Endothelial cell (in vitro differentiated cells): ENCODE data around the gene SLC22A17. TPM values are rescaled to one million over a fixed set of nuclear protein-coding genes. Genes with fewer than 3 reads are reported as not detected.

Source experiments
- DNase-seq: peaks from one replicate; pipeline ENCODE4 v3.0.0; 2021; ENCODE audit warnings: low spot score
- H3K27ac Mint-ChIP-seq: one replicate; pipeline ENCODE4 v1.8.0; 2021; ENCODE audit warnings: mixed read lengths, inconsistent platforms; ENCODE audit not compliant: unreplicated experiment
- H3K27me3 Mint-ChIP-seq: one replicate; pipeline ENCODE4 v1.8.0; 2021; ENCODE audit warnings: mild to moderate bottlenecking, moderate library complexity, mixed read lengths, inconsistent platforms; ENCODE audit not compliant: unreplicated experiment
- H3K36me3 Mint-ChIP-seq: one replicate; pipeline ENCODE4 v1.8.0; 2021; ENCODE audit warnings: mild to moderate bottlenecking, low read depth, mixed read lengths, inconsistent platforms; ENCODE audit not compliant: unreplicated experiment
- H3K4me1 Mint-ChIP-seq: one replicate; pipeline ENCODE4 v1.8.0; 2021; ENCODE audit warnings: mild to moderate bottlenecking, mixed read lengths, inconsistent platforms; ENCODE audit not compliant: unreplicated experiment
- H3K4me3 Mint-ChIP-seq: one replicate; pipeline ENCODE4 v1.8.0; 2021; ENCODE audit warnings: mild to moderate bottlenecking, mixed read lengths, inconsistent platforms; ENCODE audit not compliant: unreplicated experiment
- H3K9me3 Mint-ChIP-seq: one replicate; pipeline ENCODE4 v1.8.0; 2021; ENCODE audit warnings: mixed read lengths, inconsistent platforms; ENCODE audit not compliant: unreplicated experiment
- total RNA-seq: library from RNA; stranded (reverse); fragmentation: NEBNext Ultra II Directional; extraction: Animal tissue kit (Norgen Biotek cat#: 25700); gene quantifications from one replicate; pipeline ENCODE4 v1.2.1, GENCODE V29; 2021; ENCODE audit not compliant: unreplicated experiment
- TF ChIP-seq, protein P1 (sequence below): fragments of 200-600 bp; sonication (generic); IDR thresholded peaks from one replicate; pipeline ENCODE4 v1.5.0; 2021; ENCODE audit warnings: antibody characterized with exemption; ENCODE audit not compliant: unreplicated experiment

SLC22A17 gene
- total RNA-seq, 1 donor from 2014 or later: 35.3 TPM

DNA sequence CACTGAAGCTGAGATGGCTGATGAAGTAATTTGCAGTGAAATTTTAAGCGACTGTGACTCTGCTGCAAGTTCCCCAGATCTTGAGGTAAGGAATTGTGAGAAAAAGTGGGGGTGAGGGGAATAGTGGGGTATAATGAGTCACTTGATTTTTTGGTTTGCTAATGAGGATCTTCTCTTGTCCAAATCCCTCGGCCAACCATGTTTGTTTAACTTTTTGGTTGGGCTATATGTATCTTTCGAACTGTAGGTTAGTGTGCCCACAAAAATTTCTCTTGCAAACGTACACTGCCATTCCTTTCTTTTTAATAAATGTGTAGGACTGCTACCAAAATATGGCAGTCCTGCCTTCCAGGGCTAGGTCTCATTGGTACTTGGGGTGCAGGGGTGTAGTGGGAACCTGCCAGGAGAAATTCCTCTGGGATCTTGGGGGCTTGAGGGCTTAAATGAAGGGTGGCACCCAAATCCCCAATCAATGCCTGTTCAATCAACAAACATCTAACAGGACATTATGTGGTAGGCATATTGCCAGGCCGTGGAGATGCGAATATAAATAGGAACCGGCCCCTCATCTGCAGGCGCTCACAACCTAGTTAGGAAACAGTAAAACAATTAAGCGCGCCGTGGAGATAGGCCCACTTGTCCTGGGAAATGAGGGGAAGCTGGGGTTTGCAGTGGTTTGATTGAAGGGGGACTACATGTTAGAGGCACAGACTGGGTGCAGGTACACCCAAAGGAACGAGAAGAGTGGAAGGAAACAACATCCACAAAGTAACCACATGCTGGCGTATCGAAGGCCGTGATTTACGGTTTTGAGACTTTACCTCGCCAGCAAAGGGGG lies 32.7 kb downstream of the SLC22A17 start:
- peak overlapping the region; percentile 98 for H3K27ac Mint-ChIP-seq
- H3K4me3 Mint-ChIP-seq: peak overlapping the region; percentile 89
- H3K9me3 Mint-ChIP-seq: no peaks in the 10 kb centered on the region
- H3K27me3 Mint-ChIP-seq: peaks cover 18% of the 10 kb centered on the region
- TF ChIP-seq, protein P1, sequence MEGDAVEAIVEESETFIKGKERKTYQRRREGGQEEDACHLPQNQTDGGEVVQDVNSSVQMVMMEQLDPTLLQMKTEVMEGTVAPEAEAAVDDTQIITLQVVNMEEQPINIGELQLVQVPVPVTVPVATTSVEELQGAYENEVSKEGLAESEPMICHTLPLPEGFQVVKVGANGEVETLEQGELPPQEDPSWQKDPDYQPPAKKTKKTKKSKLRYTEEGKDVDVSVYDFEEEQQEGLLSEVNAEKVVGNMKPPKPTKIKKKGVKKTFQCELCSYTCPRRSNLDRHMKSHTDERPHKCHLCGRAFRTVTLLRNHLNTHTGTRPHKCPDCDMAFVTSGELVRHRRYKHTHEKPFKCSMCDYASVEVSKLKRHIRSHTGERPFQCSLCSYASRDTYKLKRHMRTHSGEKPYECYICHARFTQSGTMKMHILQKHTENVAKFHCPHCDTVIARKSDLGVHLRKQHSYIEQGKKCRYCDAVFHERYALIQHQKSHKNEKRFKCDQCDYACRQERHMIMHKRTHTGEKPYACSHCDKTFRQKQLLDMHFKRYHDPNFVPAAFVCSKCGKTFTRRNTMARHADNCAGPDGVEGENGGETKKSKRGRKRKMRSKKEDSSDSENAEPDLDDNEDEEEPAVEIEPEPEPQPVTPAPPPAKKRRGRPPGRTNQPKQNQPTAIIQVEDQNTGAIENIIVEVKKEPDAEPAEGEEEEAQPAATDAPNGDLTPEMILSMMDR: no peak
- no peak for DNase-seq
- peaks cover 27% of the 10 kb centered on the region for H3K36me3 Mint-ChIP-seq
- H3K4me1 Mint-ChIP-seq: peaks cover 35% of the 10 kb centered on the region

DNA sequence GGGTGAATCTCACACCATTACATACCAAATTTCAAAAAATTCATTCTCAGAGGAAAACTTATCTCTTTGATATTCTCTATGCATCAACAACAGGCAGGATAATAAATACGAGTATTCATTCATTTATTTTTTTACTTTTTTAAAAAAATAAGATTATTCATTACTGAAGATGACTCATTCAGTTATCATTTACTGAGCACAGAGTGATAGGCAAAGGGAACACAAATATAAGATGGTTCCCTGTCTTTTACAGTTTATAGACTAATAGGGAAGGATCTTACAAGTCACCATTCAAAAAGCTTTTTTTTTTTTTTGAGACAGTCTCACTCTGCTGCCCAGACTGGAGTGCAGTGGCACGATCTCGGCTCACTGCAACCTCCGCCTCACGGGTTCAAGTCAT lies 36.4 kb downstream of the SLC22A17 start:
- no peaks in the 10 kb centered on the region for H3K9me3 Mint-ChIP-seq
- peaks cover 17% of the 10 kb centered on the region for H3K4me1 Mint-ChIP-seq
- H3K4me3 Mint-ChIP-seq: no peak overlapping the region
- TF ChIP-seq, protein P1: no peak
- no peak for DNase-seq
- H3K27ac Mint-ChIP-seq: no peak overlapping the region
- H3K27me3 Mint-ChIP-seq: peaks cover 8% of the 10 kb centered on the region
- H3K36me3 Mint-ChIP-seq: peaks cover 16% of the 10 kb centered on the region

DNA sequence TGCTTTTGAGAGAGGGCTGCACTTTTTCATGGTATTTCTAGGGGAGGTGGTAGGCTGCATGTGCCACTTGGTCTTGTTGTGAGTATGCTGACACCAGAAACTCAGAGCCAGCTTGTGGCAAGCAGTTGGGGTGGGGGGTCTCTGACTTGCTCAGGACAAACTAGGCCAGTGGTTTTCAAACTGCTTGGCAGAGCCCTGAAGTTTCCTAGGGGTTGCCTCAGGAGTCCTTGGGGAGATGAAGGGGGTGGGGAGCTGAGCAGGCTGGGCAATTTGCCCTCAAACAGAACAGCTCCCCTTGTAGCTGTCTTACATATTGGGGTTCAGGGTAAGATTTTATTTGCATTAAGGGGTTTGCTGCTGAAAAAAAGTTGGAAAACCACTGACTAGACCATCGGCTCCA lies 42.1 kb downstream of the SLC22A17 start:
- TF ChIP-seq, protein P1: no peak
- Mint-ChIP-seq H3K4me3 (no peak overlapping the region), H3K4me1 (peaks cover 30% of the 10 kb centered on the region), H3K9me3 (no peaks in the 10 kb centered on the region), H3K36me3 (peaks cover 20% of the 10 kb centered on the region), H3K27me3 (peaks cover 5% of the 10 kb centered on the region), H3K27ac (no peak overlapping the region)
- no peak for DNase-seq

DNA sequence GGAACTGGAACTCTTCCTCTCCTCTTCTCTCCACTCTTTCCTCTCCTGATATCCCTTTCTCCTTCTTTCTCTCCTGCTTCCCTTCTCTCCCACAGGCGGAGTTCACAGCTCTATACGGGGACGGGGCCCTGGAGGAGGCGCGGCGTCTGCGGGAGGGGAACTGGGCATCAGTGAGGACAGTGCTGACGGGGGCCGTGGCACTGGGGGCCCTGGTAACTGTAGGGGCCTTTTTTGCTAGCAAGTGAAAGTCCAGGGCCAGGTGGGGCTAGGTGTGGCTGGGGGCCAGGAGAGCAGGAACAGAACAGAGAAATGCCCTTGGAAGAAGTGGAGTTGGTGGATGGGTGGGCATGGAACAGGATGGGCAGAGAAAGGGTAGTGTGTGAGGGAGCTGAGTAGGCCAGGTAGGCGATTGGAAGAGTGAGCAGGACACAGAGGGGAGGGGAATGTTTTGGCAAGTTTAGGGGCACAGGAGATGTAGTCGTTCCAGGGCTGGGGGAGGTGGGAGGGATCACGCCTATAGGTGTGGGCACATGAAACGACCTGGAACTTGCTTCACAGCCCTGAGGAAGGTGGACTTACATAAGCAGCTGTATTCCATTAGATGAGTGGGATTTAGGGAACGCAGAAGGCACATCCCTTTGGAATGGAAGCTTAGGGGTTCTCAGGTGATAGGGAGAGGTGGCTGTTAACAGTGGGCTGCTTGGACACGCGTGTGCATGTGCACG lies 43.8 kb downstream of the SLC22A17 start:
- Mint-ChIP-seq H3K27ac (peak overlapping the region; percentile 45), H3K4me3 (peak overlapping the region; percentile 98), H3K27me3 (peaks cover 8% of the 10 kb centered on the region), H3K9me3 (no peaks in the 10 kb centered on the region), H3K4me1 (peaks cover 30% of the 10 kb centered on the region), H3K36me3 (peaks cover 20% of the 10 kb centered on the region)
- TF ChIP-seq, protein P1: no peak
- DNase-seq: no peak
